Adrenal gland (tissue), 12 donors: ENCODE data around the gene WDR1. TPM values are rescaled to one million over a fixed set of nuclear protein-coding genes. Genes with fewer than 3 reads are reported as not detected.

Source experiments
- DNase-seq, 7 donors: peaks; one replicate each; pipeline ENCODE4 v3.0.0-alpha.2; 2019 to 2020
- H3K27ac ChIP-seq, 5 donors: fragments of 200-600 bp; sonication (generic) in 4 of 5; 1 replicate in 3 of 5; 2 replicates in 2 of 5; pipeline versions ENCODE4 v1.5.1 to v1.8.0; 2016 to 2020; ENCODE audit warnings: mild to moderate bottlenecking in 1 of 5
- H3K27me3 ChIP-seq: fragments of 200-600 bp; 2 replicates; pipeline ENCODE4 v1.8.0; 2021
- H3K36me3 ChIP-seq, 2 donors: fragments of 200-600 bp; replicated peaks in 1 of 2; 1 replicate in 1 of 2; 2 replicates in 1 of 2; pipeline versions ENCODE4 v1.5.1 to v1.8.0; 2018 to 2022
- H3K4me1 ChIP-seq, 2 donors: fragments of 200-600 bp; replicated peaks in 1 of 2; 1 replicate in 1 of 2; 2 replicates in 1 of 2; pipeline versions ENCODE4 v1.5.1 to v1.8.0; 2018 to 2021
- H3K4me3 ChIP-seq, 4 donors: fragments of 200-600 bp; sonication (generic) in 3 of 4; one replicate each; pipeline ENCODE4 v1.5.1; 2016 to 2018
- H3K9me3 ChIP-seq, 3 donors: fragments of 200-600 bp; sonication (generic) in 1 of 3; replicated peaks in 1 of 3; 1 replicate in 2 of 3; 2 replicates in 1 of 3; pipeline versions ENCODE4 v1.5.1 to v1.8.0; 2016 to 2021
- CTCF ChIP-seq, 6 experiments: fragments of 450-650 bp in 4 of 6; fragments of 200-600 bp in 2 of 6; sonication (generic) in 1 of 6; IDR thresholded peaks; 1 replicate in 5 of 6; 2 replicates in 1 of 6; pipeline versions ENCODE4 v1.5.1 to v1.8.0; 2016 to 2021; ENCODE audit warnings: antibody characterized with exemption in 6 of 6, mild to moderate bottlenecking in 2 of 6, moderate library complexity in 1 of 6
- POLR2A ChIP-seq, 2 donors: fragments of 450-650 bp; IDR thresholded peaks; one replicate each; pipeline ENCODE4 v1.6.1; 2017; ENCODE audit warnings: antibody characterized with exemption in 2 of 2, mild to moderate bottlenecking in 2 of 2, moderate library complexity in 1 of 2
- WGBS, 4 donors: extraction: QIAGEN DNeasy Blood & Tissue Kit in 2 of 4; methylation state at CpG; one replicate each; pipeline versions ENCODE4 v1.1.5 to v1.1.7; 2013 to 2017; 5-methylcytosine and 5-hydroxymethylcytosine counted together
- intact Hi-C, 2 donors: fragments of 100-400 bp; cut with DNase I; formaldehyde crosslinking; loops; one replicate each; pipeline versions ENCODE4 v1.14.1 to v1.15.0; 2022 to 2023
- polyA plus RNA-seq, 3 donors: library from polyadenylated mRNA; stranded (reverse); fragments of 200-250 nt in 2 of 3; fragments of 350-450 nt in 1 of 3; fragmentation: Illumina TruSeq in 1 of 3; extraction: RNeasy Lipid Tissue Mini Kit (QIAGEN cat#74804) in 1 of 3; gene quantifications; one replicate each; pipeline ENCODE4 v1.2.3, GENCODE V29; 2013 to 2014
- total RNA-seq, 9 donors: library from RNA; depleted of rRNA in 4 of 9; stranded (reverse); fragments of >200 nt in 4 of 9; fragments of 120-200 nt in 1 of 9; fragmentation: NEBNext Ultra II Directional in 1 of 9; extraction: Animal tissue kit (Norgen Biotek cat#: 25700) in 1 of 9; gene quantifications; one replicate each; pipeline versions ENCODE4 v1.1.0 to v1.2.4, GENCODE V29; 2013 to 2023
- donor health status: healthy with polysubstance abuse.
- donor health status: Bipolar disorder and iron deficiency.
- donor health status: DM: yes; HTN: yes; CAD: no.
- donor health status: DM: no; HTN: no; CAD: no.
- donor health status: DM: no; HTN: no; CAD: no.
- donor health status: DM: yes; HTN: yes; CAD: no.

The WDR1 gene
- total and polyA plus RNA-seq, 12 donors = 66.5 to 228 (median 143) TPM

GRCh38 chr4:10077076-10077475, 39.5 kb downstream of the WDR1 start:
- DNase-seq = peak in 2 of 7 donors; percentile 17 to 49
- H3K9me3 ChIP-seq = no peaks in the 10 kb centered on the region
- H3K27me3 ChIP-seq = no peaks in the 10 kb centered on the region
- no peak overlapping the region for H3K27ac ChIP-seq
- H3K36me3 ChIP-seq = peaks cover 0 to 92% of the 10 kb centered on the region in 2 donors
- no peak overlapping the region for H3K4me3 ChIP-seq
- TF ChIP-seq CTCF (IDR thresholded peaks at IDR 0.05) (no peak), POLR2A (IDR thresholded peaks at IDR 0.05) (no peak)
- 83 to 90% (median 87%) methylated on average over 6 to 9 of the region's 9 CpGs for WGBS, 4 donors
- intact Hi-C loops = no loop called here
- no peaks in the 10 kb centered on the region for H3K4me1 ChIP-seq

GRCh38 chr4:10075953-10076391, 40.6 kb downstream of the WDR1 start:
- no peak overlapping the region for H3K4me3 ChIP-seq
- TF ChIP-seq CTCF (IDR thresholded peaks at IDR 0.05) = no peak
- no peak for TF ChIP-seq POLR2A (IDR thresholded peaks at IDR 0.05)
- 78 to 91% (median 79%) methylated on average over 10 to 11 of the region's 11 CpGs for WGBS, 4 donors
- H3K27me3 ChIP-seq = no peaks in the 10 kb centered on the region
- no peaks in the 10 kb centered on the region for H3K4me1 ChIP-seq
- peaks cover 0 to 84% of the 10 kb centered on the region in 2 donors for H3K36me3 ChIP-seq
- no peaks in the 10 kb centered on the region for H3K9me3 ChIP-seq
- DNase-seq = peak in 1 of 7 donors; percentile 53
- intact Hi-C loops = no loop called here
- H3K27ac ChIP-seq = no peak overlapping the region

- Histone ChIP-seq H3K27ac (no peak overlapping the region), H3K4me1 (no peaks in the 10 kb centered on the region), H3K9me3 (no peaks in the 10 kb centered on the region), H3K27me3 (no peaks in the 10 kb centered on the region), H3K4me3 (no peak overlapping the region), H3K36me3 (peaks cover 0 to 77% of the 10 kb centered on the region in 2 donors)
- WGBS, 4 donors = 85 to 93% (median 89%) methylated on average over 19 to 20 of the region's 20 CpGs
- DNase-seq = peak in 1 of 7 donors; percentile 52
- intact Hi-C loops = no loop called here
- no peak for TF ChIP-seq POLR2A (IDR thresholded peaks at IDR 0.05)
- no peak for TF ChIP-seq CTCF (IDR thresholded peaks at IDR 0.05)
These were observed 41.3 kb downstream of the WDR1 start for GRCh38 chr4:10075158-10075863.

GRCh38 chr4:10074767-10075105, 41.9 kb downstream of the WDR1 start:
- H3K27ac ChIP-seq = no peak overlapping the region

More at GRCh38 chr4:10074767-10075105, 41.9 kb downstream of the WDR1 start:
- Histone ChIP-seq H3K4me1 (no peaks in the 10 kb centered on the region), H3K9me3 (no peaks in the 10 kb centered on the region), H3K4me3 (no peak overlapping the region), H3K36me3 (peaks cover 0 to 71% of the 10 kb centered on the region in 2 donors), H3K27me3 (no peaks in the 10 kb centered on the region)
- TF ChIP-seq POLR2A (IDR thresholded peaks at IDR 0.05) = no peak
- peak; percentile 25 to 53 (median 42) for TF ChIP-seq CTCF (IDR thresholded peaks at IDR 0.05)
- peak in 4 of 7 donors; percentile 60 to 71 (median 64) for DNase-seq
- intact Hi-C loops = no loop called here
- 77 to 89% (median 81%) methylated on average over 7 of the region's 7 CpGs for WGBS, 4 donors
